H1 (cell line): Measurements from ENCODE around the gene GRAP. TPM values are rescaled to one million over a fixed set of nuclear protein-coding genes. Genes with fewer than 3 reads are reported as not detected.

Experiments used
- CTBP2 ChIP-seq: IDR thresholded peaks from 2 replicates; pipeline ENCODE4 v1.7.0; 2011; ENCODE audit warnings: borderline replicate concordance, mild to moderate bottlenecking, moderate library complexity, mixed read lengths, low read length; ENCODE audit not compliant: insufficient read depth, insufficient read length
- polyA plus RNA-seq, 7 experiments: library from polyadenylated mRNA; depleted of rRNA in 3 of 7; stranded (reverse) in 5 of 7; unstranded in 2 of 7; fragments of >200 nt in 5 of 7; fragments of 200-250 nt in 2 of 7; gene quantifications; 1 replicate in 5 of 7; 2 replicates in 1 of 7; 4 replicates in 1 of 7; pipeline versions ENCODE4 v1.2.1 to v1.2.3, GENCODE V29; 2011 to 2013; ENCODE audit warnings: missing spikeins in 2 of 7, mixed read lengths in 2 of 7
- total RNA-seq: library from RNA; stranded (reverse); fragmentation: NEBNext Ultra II Directional; extraction: Animal tissue kit (Norgen Biotek cat#: 25700); gene quantifications from 2 replicates; pipeline ENCODE4 v1.2.1, GENCODE V29; 2021

The GRAP gene
- total and polyA plus RNA-seq, 2 of the 8 experiments (the other 6 are each of a cell fraction or from before 2014, with no cell fraction given): 0.18 to 0.24 TPM

GRCh38 chr17:19014628-19015215 is 32.0 kb downstream of the GRAP start (continued):
- TF ChIP-seq CTBP2: no peak
